GF-D8 (cell line): ENCODE measurements around the gene SECISBP2.
"Not testable (repeated sequence)": the region's sequence is repeated elsewhere in the genome, so short reads cannot be mapped to it uniquely, and the experiment has no call there.

ENCODE experiments used
- DNase-seq: peaks from one replicate; lab custom pipeline; 2025; lab: John Stamatoyannopoulos, UW

Gene SECISBP2

GRCh38 chr9:89309608-89310474 is 8.5 kb upstream of the SECISBP2 start:
- no peak for DNase-seq

- peak; percentile 99 for DNase-seq
These were observed 7.6 kb upstream of the SECISBP2 start, which contains the start of gene CKS2 for GRCh38 chr9:89310475-89311345. Gene CKS2 (plus strand): TSS chr9:89311195. CDS start chr9:89311293, 98 bp downstream.

- DNase-seq: no peak
These were observed 6.7 kb upstream of the SECISBP2 start for GRCh38 chr9:89311346-89312221.

GRCh38 chr9:89312222-89312571 is 6.1 kb upstream of the SECISBP2 start:
- DNase-seq: no peak

GRCh38 chr9:89313842-89314241 is 4.5 kb upstream of the SECISBP2 start:
- no peak for DNase-seq

GRCh38 chr9:89314955-89315354 is 3.3 kb upstream of the SECISBP2 start:
- no peak for DNase-seq

- DNase-seq: no peak
These were observed 2.8 kb upstream of the SECISBP2 start for GRCh38 chr9:89315482-89315881.

- DNase-seq: no peak
These were observed 1.0 kb upstream of the SECISBP2 start for GRCh38 chr9:89317282-89317681.

GRCh38 chr9:89319015-89319905 is 960 bp downstream of the SECISBP2 start:
- no peak for DNase-seq

GRCh38 chr9:89323390-89323789 is 5.1 kb downstream of the SECISBP2 start:
- no peak for DNase-seq

GRCh38 chr9:89325733-89326132 is 7.4 kb downstream of the SECISBP2 start:
- DNase-seq: no peak

- DNase-seq: no peak
These were observed 9.8 kb downstream of the SECISBP2 start for GRCh38 chr9:89328064-89328463.

- DNase-seq: no peak
These were observed 11.6 kb downstream of the SECISBP2 start for GRCh38 chr9:89329917-89330316.

- DNase-seq: no peak
These were observed 12.2 kb downstream of the SECISBP2 start for GRCh38 chr9:89330513-89330912.

- DNase-seq: no peak
These were observed 21.5 kb downstream of the SECISBP2 start for GRCh38 chr9:89339807-89340206.

GRCh38 chr9:89340332-89340731 is 22.0 kb downstream of the SECISBP2 start:
- DNase-seq: no peak

- DNase-seq: no peak
These were observed 23.9 kb downstream of the SECISBP2 start for GRCh38 chr9:89342213-89342612.

GRCh38 chr9:89342948-89343347 is 24.6 kb downstream of the SECISBP2 start:
- DNase-seq: no peak

- not testable (repeated sequence) for DNase-seq
These were observed 25.5 kb downstream of the SECISBP2 start for GRCh38 chr9:89343812-89344211.

- DNase-seq: no peak
These were observed 27.2 kb downstream of the SECISBP2 start for GRCh38 chr9:89345476-89345875.

GRCh38 chr9:89346696-89347095 is 28.4 kb downstream of the SECISBP2 start:
- DNase-seq: no peak
